Measurements from ENCODE around the gene EXD3.
A peak's percentile ranks its signal among the peaks of the same experiment; 100 is the strongest.

Gene EXD3

GRCh38 chr9:137416563-137417151, 6.3 kb downstream of the EXD3 start:
- TF ChIP-seq CTCF (IDR thresholded peaks at IDR 0.05; ENCODE audit: low read length, missing control alignments): no peak
- no peak overlapping the region for H3K4me3 ChIP-seq (replicated peaks; ENCODE audit: low read depth, low read length)
- no peak for DNase-seq (ENCODE audit: low read depth)

- no peak for TF ChIP-seq CTCF (IDR thresholded peaks at IDR 0.05; ENCODE audit: low read length, missing control alignments)
- H3K4me3 ChIP-seq (replicated peaks; ENCODE audit: low read depth, low read length): no peak overlapping the region
Observed at GRCh38 chr9:137416006-137416562, 6.9 kb downstream of the EXD3 start.

GRCh38 chr9:137415451-137415850, 7.5 kb downstream of the EXD3 start:
- DNase-seq (ENCODE audit: low read depth): no peak
- no peak overlapping the region for H3K4me3 ChIP-seq (replicated peaks; ENCODE audit: low read depth, low read length)
- no peak for TF ChIP-seq CTCF (IDR thresholded peaks at IDR 0.05; ENCODE audit: low read length, missing control alignments)

More at GRCh38 chr9:137416006-137416562, 6.9 kb downstream of the EXD3 start:
- no peak for DNase-seq (ENCODE audit: low read depth)

- no peak for DNase-seq (ENCODE audit: low read depth)
- no peak overlapping the region for H3K4me3 ChIP-seq (replicated peaks; ENCODE audit: low read depth, low read length)
- TF ChIP-seq CTCF (IDR thresholded peaks at IDR 0.05; ENCODE audit: low read length, missing control alignments): no peak
Observed at GRCh38 chr9:137412431-137412830, 10.5 kb downstream of the EXD3 start.

GRCh38 chr9:137411645-137412380, 11.1 kb downstream of the EXD3 start:
- no peak for TF ChIP-seq CTCF (IDR thresholded peaks at IDR 0.05; ENCODE audit: low read length, missing control alignments)
- peak; percentile 96 for DNase-seq (ENCODE audit: low read depth)
- no peak overlapping the region for H3K4me3 ChIP-seq (replicated peaks; ENCODE audit: low read depth, low read length)

GRCh38 chr9:137411260-137411644, 11.7 kb downstream of the EXD3 start:
- no peak for DNase-seq (ENCODE audit: low read depth)
- TF ChIP-seq CTCF (IDR thresholded peaks at IDR 0.05; ENCODE audit: low read length, missing control alignments): no peak
- no peak overlapping the region for H3K4me3 ChIP-seq (replicated peaks; ENCODE audit: low read depth, low read length)

Measured in fibroblast of pulmonary artery (primary cell).